GM12873 (cell line): ENCODE data around the gene TMEM88.

ENCODE experiments used
- TF ChIP-seq, protein P1 (sequence below): IDR thresholded peaks from 2 replicates; pipeline ENCODE4 v1.5.1; 2012; ENCODE audit warnings: low read depth, mild to moderate bottlenecking, moderate library complexity, low read length, control low read depth; ENCODE audit not compliant: insufficient read depth; ENCODE audit errors: missing control alignments

The TMEM88 gene

GRCh38 chr17:7825206-7825990 lies 29.5 kb upstream of the TMEM88 start:
- TF ChIP-seq, protein P1, sequence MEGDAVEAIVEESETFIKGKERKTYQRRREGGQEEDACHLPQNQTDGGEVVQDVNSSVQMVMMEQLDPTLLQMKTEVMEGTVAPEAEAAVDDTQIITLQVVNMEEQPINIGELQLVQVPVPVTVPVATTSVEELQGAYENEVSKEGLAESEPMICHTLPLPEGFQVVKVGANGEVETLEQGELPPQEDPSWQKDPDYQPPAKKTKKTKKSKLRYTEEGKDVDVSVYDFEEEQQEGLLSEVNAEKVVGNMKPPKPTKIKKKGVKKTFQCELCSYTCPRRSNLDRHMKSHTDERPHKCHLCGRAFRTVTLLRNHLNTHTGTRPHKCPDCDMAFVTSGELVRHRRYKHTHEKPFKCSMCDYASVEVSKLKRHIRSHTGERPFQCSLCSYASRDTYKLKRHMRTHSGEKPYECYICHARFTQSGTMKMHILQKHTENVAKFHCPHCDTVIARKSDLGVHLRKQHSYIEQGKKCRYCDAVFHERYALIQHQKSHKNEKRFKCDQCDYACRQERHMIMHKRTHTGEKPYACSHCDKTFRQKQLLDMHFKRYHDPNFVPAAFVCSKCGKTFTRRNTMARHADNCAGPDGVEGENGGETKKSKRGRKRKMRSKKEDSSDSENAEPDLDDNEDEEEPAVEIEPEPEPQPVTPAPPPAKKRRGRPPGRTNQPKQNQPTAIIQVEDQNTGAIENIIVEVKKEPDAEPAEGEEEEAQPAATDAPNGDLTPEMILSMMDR = no peak

GRCh38 chr17:7830616-7831015 lies 24.2 kb upstream of the TMEM88 start:
- TF ChIP-seq, protein P1 = no peak

DNA sequence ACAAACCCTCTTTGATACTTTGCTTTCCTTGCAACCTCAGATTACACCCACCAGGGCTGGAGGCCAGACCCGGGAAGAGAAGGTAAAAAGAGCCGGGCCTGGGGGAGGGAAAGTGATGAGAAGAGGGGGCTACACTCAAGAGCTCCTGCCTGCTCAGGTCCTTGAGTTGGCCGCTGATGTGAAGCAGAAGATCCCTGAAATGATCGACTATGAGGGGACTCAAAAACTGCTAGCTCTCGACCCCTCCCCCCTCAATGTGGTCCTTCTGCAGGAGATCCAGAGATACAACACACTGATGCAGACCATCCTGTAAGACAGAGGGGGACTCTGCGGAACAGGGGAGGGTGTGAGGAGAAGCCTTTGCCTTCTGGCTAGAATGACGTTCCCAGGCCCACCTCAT lies 23.6 kb upstream of the TMEM88 start:
- TF ChIP-seq, protein P1 = no peak

GRCh38 chr17:7832431-7832830 lies 22.4 kb upstream of the TMEM88 start:
- TF ChIP-seq, protein P1 = no peak

GRCh38 chr17:7833011-7833794 lies 21.7 kb upstream of the TMEM88 start:
- TF ChIP-seq, protein P1 = no peak

GRCh38 chr17:7833795-7834541 lies 20.9 kb upstream of the TMEM88 start, which contains the start of gene KDM6B:
Gene KDM6B (plus strand): TSS chr17:7834217. CDS start chr17:7845555, 11,338 bp downstream.
- TF ChIP-seq, protein P1 = no peak

DNA sequence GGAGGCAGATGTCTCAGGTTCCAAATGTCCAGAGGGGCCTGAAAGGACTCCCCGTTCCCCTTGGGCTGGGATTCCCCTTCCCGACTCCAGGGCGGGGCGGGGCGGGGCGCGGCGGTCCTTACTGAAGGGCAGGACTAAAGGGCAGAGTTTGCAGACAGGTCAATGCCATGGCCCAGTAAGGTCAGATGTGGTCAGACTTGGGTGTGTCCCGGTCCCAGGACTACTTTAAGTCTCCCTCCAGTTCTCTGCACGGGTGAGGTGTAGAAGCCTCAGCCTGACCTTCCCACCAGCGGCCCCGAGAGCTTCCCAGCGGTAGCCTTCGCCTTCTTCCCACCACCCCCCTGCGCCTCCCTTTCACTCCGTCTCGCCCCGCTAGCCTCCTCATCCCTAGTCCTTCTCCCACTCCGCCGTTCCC lies 20.3 kb upstream of the TMEM88 start:
- TF ChIP-seq, protein P1 = no peak
